Esophagus (tissue), 2 donors: ENCODE data around the gene PRF1. TPM values are rescaled to one million over a fixed set of nuclear protein-coding genes. Genes with fewer than 3 reads are reported as not detected.
"Not testable (repeated sequence)": the region's sequence is repeated elsewhere in the genome, so short reads cannot be mapped to it uniquely, and the experiment has no call there.

ENCODE experiments used
- H3K27ac ChIP-seq, 2 donors: one replicate each; pipeline ENCODE4 v1.5.1; 2013; ENCODE audit warnings: low read depth in 2 of 2, mild to moderate bottlenecking in 2 of 2, inconsistent platforms in 1 of 2, low read length in 1 of 2, moderate library complexity in 1 of 2
- H3K27me3 ChIP-seq, 2 donors: one replicate each; pipeline ENCODE4 v1.6.1; 2013; ENCODE audit warnings: low read length in 2 of 2, control low read depth in 1 of 2, mild to moderate bottlenecking in 1 of 2; ENCODE audit not compliant: insufficient read depth in 2 of 2, control insufficient read depth in 1 of 2
- H3K36me3 ChIP-seq, 2 donors: one replicate each; pipeline ENCODE4 v1.6.1; 2013; ENCODE audit warnings: low read length in 1 of 2; ENCODE audit not compliant: control insufficient read depth in 2 of 2, insufficient read depth in 2 of 2
- H3K4me1 ChIP-seq, 2 donors: one replicate each; pipeline ENCODE4 v1.6.1; 2013; ENCODE audit warnings: low read length in 1 of 2; ENCODE audit not compliant: control insufficient read depth in 2 of 2, insufficient read depth in 2 of 2
- H3K4me3 ChIP-seq, 2 donors: one replicate each; pipeline ENCODE4 v1.5.1; 2013; ENCODE audit warnings: low read length in 2 of 2, mild to moderate bottlenecking in 2 of 2, low read depth in 1 of 2, moderate library complexity in 1 of 2
- H3K9me3 ChIP-seq, 2 donors: one replicate each; pipeline ENCODE4 v1.6.1; 2013; ENCODE audit warnings: mild to moderate bottlenecking in 2 of 2, low read depth in 1 of 2, low read length in 1 of 2, moderate library complexity in 1 of 2; ENCODE audit not compliant: control insufficient read depth in 2 of 2, insufficient read depth in 1 of 2
- WGBS, 2 donors: extraction: QIAGEN DNeasy Blood & Tissue Kit; methylation state at CpG; one replicate each; pipeline ENCODE4 v1.1.7; 2013; 5-methylcytosine and 5-hydroxymethylcytosine counted together
- polyA plus RNA-seq, 2 donors: library from polyadenylated mRNA; stranded (reverse); fragments of 200-250 nt; gene quantifications; one replicate each; pipeline ENCODE4 v1.2.3, GENCODE V29; 2013
- donor health status: healthy with polysubstance abuse.
- donor health status: Bipolar disorder and iron deficiency.

Gene PRF1
- 1 to 10 TPM in 1 of 2 donors, under 1 TPM in 1; 0.71 to 1.8 TPM for polyA plus RNA-seq

DNA sequence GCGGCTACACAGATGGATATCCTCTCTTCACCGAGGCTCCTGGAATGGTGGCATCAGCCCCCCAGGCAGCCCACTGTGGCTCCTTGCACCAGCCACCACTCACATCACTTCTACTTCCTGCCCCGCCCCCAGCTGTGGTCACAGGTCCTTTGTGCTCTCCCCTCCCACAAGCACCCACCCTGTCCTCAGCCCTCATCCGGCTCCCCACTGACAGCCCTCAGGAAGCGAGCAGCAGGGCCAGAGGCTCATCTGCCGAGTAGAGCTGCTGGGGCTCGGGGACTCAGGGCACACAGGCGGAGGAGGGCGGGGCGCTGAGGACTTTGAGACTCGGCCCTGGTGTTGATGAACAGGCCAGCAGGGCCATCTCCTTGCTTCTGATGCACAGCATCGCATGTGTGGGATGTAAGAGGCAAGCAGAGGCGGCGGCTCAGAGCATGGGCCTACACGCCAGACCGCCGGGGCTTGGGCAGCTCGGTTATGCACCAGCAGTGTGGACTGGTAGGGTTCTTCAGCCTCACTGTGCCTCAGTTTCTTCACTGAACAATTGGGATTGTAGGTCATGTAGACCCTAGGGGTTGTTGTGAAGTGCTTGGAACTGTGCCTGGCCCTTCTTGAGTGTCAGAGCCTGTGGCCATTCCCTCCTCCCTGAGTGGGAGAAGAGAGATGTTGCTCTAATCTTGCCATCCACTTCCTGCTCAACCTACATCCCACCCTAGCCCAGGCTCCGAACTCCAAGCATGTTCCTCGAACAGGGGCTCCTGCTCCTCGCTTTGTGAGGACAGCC is at the start of gene PRF1:
TSS of gene PRF1 (minus strand) at position 77 of the 784 bp plus-strand sequence. CDS start 1,839 bp downstream, outside the sequence.
- H3K9me3 ChIP-seq: no peaks in the 10 kb centered on the region
- WGBS, 2 donors: 75 to 85% methylated on average over 21 of the region's 21 CpGs
- H3K36me3 ChIP-seq: no peaks in the 10 kb centered on the region
- H3K27me3 ChIP-seq: no peaks in the 10 kb centered on the region
- peak within 1 kb of the TSS; percentile 19 to 21 for H3K27ac ChIP-seq
- peaks cover 0 to 4% of the 10 kb centered on the region in 2 donors for H3K4me1 ChIP-seq
- H3K4me3 ChIP-seq: peak within 1 kb of the TSS in 1 of 2 donors; percentile 28

DNA sequence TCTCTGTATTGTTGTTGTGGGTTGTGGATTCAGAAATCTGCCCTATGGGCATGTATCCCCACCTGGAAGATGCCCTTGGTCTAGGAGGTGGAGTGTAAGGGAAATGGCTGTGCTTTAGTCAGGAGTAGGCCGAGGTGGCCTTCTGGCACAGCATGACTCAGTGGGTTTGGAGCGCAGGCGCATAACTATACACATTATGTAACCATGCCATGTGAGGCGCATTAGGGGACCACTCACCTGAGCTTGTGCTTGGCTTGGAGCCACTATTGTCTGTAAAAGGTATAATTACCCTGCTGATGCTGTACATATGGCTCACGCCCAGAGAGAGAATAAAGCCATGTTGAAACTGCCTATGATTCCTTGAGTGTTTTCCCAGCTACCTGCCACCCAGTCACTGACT is 49.1 kb upstream of the PRF1 start:
- peaks cover 0 to 5% of the 10 kb centered on the region in 2 donors for H3K4me1 ChIP-seq
- no peak overlapping the region for H3K27ac ChIP-seq
- no peaks in the 10 kb centered on the region for H3K27me3 ChIP-seq
- no peak overlapping the region for H3K4me3 ChIP-seq
- H3K36me3 ChIP-seq: no peaks in the 10 kb centered on the region
- WGBS, 2 donors: 93 to 94% methylated on average over 5 of the region's 5 CpGs
- H3K9me3 ChIP-seq: peaks cover 0 to 5% of the 10 kb centered on the region in 2 donors

- Histone ChIP-seq H3K9me3 (peaks cover 0 to 5% of the 10 kb centered on the region in 2 donors), H3K4me1 (peaks cover 0 to 5% of the 10 kb centered on the region in 2 donors), H3K36me3 (no peaks in the 10 kb centered on the region), H3K27ac (no peak overlapping the region), H3K4me3 (no peak overlapping the region), H3K27me3 (no peaks in the 10 kb centered on the region)
- 94% methylated on average over 3 of the region's 3 CpGs for WGBS, 2 donors
Measured at GRCh38 chr10:70650718-70651117, 48.2 kb upstream of the PRF1 start.

GRCh38 chr10:70650104-70650503 is 47.6 kb upstream of the PRF1 start:
- Histone ChIP-seq H3K27me3 (no peaks in the 10 kb centered on the region), H3K27ac (no peak overlapping the region), H3K4me1 (peaks cover 0 to 5% of the 10 kb centered on the region in 2 donors), H3K36me3 (no peaks in the 10 kb centered on the region), H3K4me3 (no peak overlapping the region), H3K9me3 (peaks cover 0 to 5% of the 10 kb centered on the region in 2 donors)
- 90 to 94% methylated on average over 3 of the region's 3 CpGs for WGBS, 2 donors

- Histone ChIP-seq H3K36me3 (no peaks in the 10 kb centered on the region), H3K27me3 (no peaks in the 10 kb centered on the region), H3K4me3 (no peak overlapping the region), H3K27ac (no peak overlapping the region), H3K4me1 (peaks cover 0 to 5% of the 10 kb centered on the region in 2 donors), H3K9me3 (peaks cover 0 to 5% of the 10 kb centered on the region in 2 donors)
- 70 to 74% methylated on average over 4 of the region's 4 CpGs for WGBS, 2 donors
Measured at GRCh38 chr10:70649526-70649925, 47.0 kb upstream of the PRF1 start.

- Histone ChIP-seq H3K27ac (no peak overlapping the region), H3K4me3 (no peak overlapping the region), H3K36me3 (no peaks in the 10 kb centered on the region), H3K4me1 (peaks cover 0 to 3% of the 10 kb centered on the region in 2 donors), H3K9me3 (peaks cover 0 to 5% of the 10 kb centered on the region in 2 donors), H3K27me3 (no peaks in the 10 kb centered on the region)
- 92 to 95% methylated on average over 3 of the region's 3 CpGs for WGBS, 2 donors
Measured at GRCh38 chr10:70648427-70648826, 45.9 kb upstream of the PRF1 start.

DNA sequence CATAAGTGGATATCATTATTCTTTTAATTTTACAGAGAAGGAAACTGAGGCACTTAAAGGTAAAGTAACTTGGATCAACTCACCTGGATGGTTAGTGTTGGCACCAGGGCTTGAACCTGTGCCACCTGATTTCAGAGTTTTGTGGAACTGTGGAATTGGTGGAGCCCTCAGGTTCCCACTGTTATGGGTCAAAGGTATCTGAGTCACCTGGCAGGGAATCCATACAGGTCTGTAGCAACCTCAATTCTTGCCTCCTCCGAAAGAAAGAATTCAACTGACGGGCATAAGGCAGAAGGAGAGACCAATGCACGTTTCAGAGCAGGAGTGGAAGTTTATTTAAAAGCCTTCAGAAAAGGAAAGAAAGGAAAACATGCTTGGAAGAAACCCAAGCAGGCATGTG is 44.5 kb upstream of the PRF1 start:
- 57 to 58% methylated on average over 3 of the region's 3 CpGs for WGBS, 2 donors
- Histone ChIP-seq H3K4me3 (no peak overlapping the region), H3K36me3 (no peaks in the 10 kb centered on the region), H3K4me1 (no peaks in the 10 kb centered on the region), H3K27me3 (no peaks in the 10 kb centered on the region), H3K9me3 (peaks cover 0 to 5% of the 10 kb centered on the region in 2 donors), H3K27ac (no peak overlapping the region)

- H3K36me3 ChIP-seq, H3K9me3 ChIP-seq, H3K27me3 ChIP-seq, H3K4me3 ChIP-seq, H3K27ac ChIP-seq, H3K4me1 ChIP-seq: not testable (repeated sequence)
- WGBS, 2 donors: 36 to 60% methylated on average over 8 of the region's 8 CpGs
Measured at GRCh38 chr10:70644959-70645358, 42.4 kb upstream of the PRF1 start.

- not testable (repeated sequence) for H3K27ac ChIP-seq, H3K4me1 ChIP-seq, H3K36me3 ChIP-seq, H3K4me3 ChIP-seq, H3K9me3 ChIP-seq, H3K27me3 ChIP-seq
- 93 to 98% methylated on average over 3 of the region's 3 CpGs for WGBS, 2 donors
Measured at GRCh38 chr10:70643272-70643671, 40.7 kb upstream of the PRF1 start.
